Cardiac fibroblast (primary cell): ENCODE measurements around the gene TMEM178B.
"Not testable (repeated sequence)": the region's sequence is repeated elsewhere in the genome, so short reads cannot be mapped to it uniquely, and the experiment has no call there.

Experiments
- DNase-seq, 2 donors: peaks; one replicate each; pipeline versions ENCODE4 v3.0.0 to v3.0.0-alpha.2; 2010; ENCODE audit warnings: low read depth in 2 of 2
- H3K4me3 ChIP-seq, 2 donors: replicated peaks in 1 of 2; 1 replicate in 1 of 2; 2 replicates in 1 of 2; pipeline ENCODE4 v1.5.1; 2011; ENCODE audit warnings: low read depth in 2 of 2, low read length in 2 of 2, mild to moderate bottlenecking in 2 of 2, moderate library complexity in 1 of 2
- TF ChIP-seq, protein P1 (sequence below): IDR thresholded peaks from one replicate; pipeline ENCODE4 v1.5.1; 2011; ENCODE audit warnings: low read depth, mild to moderate bottlenecking, low read length, inconsistent platforms

Gene TMEM178B

DNA sequence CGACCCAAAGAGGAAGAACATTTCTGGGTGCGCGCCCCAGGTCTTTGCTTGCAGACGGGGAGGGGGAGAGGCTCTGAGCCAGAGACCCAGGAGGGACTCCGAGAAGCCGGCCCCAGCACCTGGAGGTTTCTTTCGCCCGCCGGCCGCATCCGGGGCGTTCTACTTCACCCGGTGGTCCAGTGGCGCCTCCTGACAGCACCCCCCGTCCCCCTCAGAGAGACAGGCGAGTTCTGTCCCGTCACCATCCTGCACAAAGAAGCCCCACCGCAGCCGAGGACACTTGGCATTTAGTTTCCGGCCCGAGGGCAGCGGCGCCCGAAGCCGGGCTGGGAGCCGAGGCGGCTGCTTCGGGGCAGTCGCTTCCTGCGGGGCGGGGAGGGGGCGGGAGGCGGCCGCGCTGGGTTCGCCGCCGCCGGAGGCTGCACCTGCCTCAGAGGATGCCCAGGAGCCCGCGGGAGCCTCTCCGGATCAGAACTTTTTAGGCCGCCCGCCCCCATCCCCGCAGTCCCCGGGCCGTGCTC lies at the start of gene TMEM178B:
Gene TMEM178B (plus strand): TSS at position 424 of the 521 bp plus-strand sequence.
- TF ChIP-seq, protein P1, sequence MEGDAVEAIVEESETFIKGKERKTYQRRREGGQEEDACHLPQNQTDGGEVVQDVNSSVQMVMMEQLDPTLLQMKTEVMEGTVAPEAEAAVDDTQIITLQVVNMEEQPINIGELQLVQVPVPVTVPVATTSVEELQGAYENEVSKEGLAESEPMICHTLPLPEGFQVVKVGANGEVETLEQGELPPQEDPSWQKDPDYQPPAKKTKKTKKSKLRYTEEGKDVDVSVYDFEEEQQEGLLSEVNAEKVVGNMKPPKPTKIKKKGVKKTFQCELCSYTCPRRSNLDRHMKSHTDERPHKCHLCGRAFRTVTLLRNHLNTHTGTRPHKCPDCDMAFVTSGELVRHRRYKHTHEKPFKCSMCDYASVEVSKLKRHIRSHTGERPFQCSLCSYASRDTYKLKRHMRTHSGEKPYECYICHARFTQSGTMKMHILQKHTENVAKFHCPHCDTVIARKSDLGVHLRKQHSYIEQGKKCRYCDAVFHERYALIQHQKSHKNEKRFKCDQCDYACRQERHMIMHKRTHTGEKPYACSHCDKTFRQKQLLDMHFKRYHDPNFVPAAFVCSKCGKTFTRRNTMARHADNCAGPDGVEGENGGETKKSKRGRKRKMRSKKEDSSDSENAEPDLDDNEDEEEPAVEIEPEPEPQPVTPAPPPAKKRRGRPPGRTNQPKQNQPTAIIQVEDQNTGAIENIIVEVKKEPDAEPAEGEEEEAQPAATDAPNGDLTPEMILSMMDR: no peak
- peak within 1 kb of the TSS; percentile 32 to 51 for H3K4me3 ChIP-seq
- no peak for DNase-seq

DNA sequence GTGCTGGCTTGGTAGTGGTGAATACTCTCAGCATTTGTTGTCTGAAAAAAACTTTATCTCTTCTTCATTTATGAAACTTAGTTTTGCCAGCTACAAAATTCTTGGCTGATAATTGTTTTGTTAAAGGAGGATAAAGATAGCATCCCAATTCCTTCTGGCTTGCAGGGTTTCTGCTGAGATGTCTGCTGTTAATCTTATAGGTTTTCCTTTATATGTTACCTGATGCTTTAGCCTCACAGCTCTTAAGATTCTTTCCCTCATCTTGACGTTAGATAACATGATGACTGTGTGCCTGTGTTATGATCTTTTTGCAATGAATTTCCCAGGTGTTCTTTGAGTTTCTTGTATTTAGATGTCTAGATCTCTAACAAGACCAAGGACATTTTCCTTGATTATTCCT lies 49.2 kb upstream of the TMEM178B start:
- TF ChIP-seq, protein P1: no peak
- H3K4me3 ChIP-seq: no peak overlapping the region
- DNase-seq: no peak

DNA sequence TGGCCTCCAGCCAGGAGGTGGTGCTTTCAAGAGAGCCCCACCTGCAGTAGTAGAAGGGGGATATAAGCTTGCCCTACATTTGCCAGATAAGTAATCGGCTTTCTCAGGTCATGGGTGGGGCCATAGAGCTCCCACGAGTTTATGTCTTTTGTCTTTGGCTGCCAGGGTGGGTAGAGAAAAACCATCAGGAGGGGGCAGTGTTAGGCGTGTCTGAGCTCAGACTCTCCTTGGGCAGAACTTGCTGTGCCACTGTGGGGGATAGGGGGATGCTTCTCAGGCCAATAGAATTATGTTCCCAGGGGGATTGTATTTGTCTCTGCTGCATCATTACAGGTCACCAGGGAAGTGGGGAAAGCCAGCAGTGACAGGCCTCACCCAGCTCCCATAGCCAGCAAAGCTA lies 46.8 kb upstream of the TMEM178B start:
- DNase-seq: no peak
- H3K4me3 ChIP-seq: no peak overlapping the region
- TF ChIP-seq, protein P1: no peak

DNA sequence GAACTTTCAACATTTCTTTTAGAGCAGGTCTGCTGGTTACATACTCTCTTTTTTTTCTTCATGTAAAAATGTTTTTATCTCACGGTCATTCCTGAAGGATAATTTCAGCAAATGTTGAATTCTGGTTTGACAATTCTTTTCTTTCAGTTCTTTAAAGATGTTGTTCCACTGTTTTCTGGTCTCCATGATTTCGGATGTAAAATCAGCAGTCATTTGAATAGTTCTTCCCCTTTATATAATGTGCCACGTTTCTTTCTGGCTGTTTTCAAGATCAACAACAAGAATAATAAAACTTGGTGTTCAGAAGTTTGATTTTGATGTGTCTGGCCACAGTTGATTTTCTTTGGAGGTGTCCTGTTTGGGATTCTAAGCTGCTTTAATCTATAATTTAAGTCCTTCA lies 45.1 kb upstream of the TMEM178B start:
- no peak for DNase-seq
- H3K4me3 ChIP-seq: no peak overlapping the region
- TF ChIP-seq, protein P1: no peak

DNA sequence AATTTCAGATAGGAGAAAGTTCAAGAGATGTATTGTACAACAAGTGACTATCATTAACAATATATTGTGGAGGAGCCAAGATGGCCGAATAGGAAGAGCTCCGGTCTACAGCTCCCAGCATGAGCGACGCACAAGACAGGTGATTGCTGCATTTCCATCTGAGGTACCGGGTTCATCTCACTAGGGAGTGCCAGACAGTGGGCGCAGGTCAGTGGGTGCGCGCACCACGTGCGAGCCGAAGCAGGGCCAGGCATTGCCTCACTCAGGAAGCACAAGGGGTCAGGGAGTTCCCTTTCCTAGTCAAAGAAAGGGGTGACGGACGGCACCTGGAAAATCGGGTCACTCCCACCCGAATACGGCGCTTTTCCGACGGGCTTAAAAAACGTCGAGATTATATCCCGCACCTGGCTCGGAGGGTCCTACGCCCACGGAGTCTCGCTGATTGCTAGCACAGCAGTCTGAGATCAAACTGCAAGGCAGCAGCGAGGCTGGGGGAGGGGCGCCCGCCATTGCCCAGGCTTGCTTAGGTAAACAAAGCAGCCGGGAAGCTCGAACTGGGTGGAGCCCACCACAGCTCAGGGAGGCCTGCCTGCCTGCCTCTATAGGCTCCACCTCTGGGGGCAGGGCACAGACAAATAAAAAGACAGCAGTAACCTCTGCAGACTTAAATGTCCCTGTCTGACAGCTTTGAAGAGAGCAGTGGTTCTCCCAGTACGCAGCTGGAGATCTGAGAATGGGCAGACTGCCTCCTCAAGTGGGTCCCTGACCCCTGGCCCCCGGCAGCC lies 41.1 kb upstream of the TMEM178B start:
- H3K4me3 ChIP-seq: not testable (repeated sequence)

DNA sequence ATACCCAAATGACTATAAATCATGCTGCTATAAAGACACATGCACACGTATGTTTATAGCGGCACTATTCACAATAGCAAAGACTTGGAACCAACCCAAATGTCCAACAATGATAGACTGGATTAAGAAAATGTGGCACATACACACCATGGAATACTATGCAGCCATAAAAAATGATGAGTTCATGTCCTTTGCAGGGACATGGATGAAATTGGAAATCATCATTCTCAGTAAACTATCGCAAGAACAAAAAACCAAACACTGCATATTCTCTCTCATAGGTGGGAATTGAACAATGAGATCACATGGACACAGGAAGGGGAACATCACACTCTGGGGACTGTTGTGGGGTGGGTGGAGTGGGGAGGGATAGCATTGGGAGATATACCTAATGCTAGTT lies 35.8 kb upstream of the TMEM178B start:
- DNase-seq, H3K4me3 ChIP-seq: not testable (repeated sequence)

More for the DNA sequence above, 41.1 kb upstream of the TMEM178B start:
- DNase-seq: not testable (repeated sequence)

DNA sequence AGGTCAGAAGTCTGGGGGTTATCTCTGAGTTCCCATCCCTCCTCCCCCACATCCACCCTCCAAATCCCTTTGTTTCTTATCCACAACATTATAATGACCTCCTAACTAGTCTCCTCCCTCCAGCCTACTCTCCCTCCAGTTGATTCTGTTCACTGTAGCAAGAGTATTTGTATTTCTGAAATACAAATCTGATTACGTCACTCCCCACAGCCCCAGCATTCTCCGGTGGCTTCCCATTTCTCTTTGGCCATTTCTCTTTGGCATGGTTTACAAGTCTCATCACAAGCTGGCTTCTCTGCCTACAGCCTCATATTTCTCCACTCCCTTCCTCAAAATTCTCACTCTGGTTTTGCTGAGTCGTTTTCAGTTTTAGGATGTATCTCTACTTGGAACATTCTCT lies 34.5 kb upstream of the TMEM178B start:
- DNase-seq: peak in 1 of 2 donors; percentile 41
- TF ChIP-seq, protein P1: no peak
- H3K4me3 ChIP-seq: no peak overlapping the region
